ENCODE results near the gene TGIF2.
"Not testable (repeated sequence)": the region's sequence is repeated elsewhere in the genome, so short reads cannot be mapped to it uniquely, and the experiment has no call there.

The TGIF2 gene

DNA sequence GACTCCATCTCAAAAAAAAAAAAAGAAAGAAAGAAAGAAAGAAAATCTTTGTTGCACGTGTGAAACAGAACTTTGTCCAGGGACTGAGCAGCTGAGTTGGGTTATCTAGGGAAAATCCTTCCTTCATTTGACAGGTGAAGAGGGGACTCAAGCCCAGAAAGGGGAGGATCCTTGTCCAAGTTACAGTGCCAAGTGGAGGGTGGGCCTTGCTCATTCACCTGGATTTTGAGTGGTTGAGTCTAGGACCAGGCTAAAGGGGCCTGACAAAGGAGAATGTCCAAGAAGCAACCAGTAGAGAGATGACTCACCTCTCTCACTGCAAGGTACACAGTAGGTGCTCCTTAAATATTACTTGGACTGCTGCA, 2.7 kb downstream of the TGIF2 start:
- no peak for DNase-seq (ENCODE audit: extremely low read depth in 1 of 2, low read depth in 1 of 2)

DNA sequence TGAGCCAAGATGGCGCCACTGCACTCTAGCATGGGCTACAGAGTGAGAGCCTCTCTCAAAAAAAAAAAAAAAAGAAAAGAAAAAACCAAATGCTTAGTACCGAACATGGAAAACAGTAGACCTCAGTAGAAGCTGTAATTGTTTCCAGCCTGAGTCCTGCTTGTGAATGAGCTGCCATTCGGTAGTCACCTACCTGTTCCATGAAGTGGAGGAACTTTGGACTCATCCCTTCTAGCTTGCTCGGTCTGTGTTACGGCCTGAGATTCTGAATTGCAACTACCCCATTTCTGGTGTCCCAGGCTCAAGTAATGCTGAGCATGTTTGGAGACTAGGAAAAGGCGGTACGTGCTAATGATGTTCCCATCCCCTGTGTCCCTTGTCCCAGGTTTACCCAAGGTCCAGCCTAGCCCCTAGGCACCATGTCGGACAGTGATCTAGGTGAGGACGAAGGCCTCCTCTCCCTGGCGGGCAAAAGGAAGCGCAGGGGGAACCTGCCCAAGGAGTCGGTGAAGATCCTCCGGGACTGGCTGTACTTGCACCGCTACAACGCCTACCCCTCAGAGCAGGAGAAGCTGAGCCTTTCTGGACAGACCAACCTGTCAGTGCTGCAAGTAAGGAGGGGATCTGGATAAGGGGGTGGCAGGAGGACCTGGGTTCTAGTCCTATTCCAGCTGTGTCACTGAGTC, 5.1 kb downstream of the TGIF2 start:
- no peak for DNase-seq (ENCODE audit: extremely low read depth in 1 of 2, low read depth in 1 of 2)

DNA sequence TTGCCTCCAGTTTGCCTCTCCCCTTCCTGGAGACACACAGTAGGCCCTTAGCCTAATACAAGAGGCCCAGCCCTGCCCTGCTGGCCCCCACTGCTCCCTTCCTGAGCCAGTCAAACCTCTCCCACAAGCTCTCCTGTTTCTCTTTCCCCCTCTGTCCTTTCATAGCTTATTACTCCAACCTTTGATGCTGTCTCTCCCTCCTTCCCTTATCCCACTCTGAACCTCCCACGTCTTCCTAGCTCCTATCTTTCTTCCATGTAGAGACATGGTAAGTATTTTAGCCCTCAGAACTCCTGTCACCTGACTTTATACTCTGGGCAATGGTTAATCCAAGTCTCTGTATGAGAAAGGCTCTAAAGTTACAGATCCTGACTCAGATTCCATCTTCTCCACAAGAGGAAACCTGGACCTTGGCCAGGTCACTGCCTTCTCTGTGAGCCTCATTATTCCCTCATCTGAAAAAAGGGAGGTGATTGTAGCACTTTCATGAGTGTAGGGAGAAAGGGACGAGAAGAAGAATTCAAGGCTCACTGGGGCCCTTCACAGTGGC, 6.7 kb downstream of the TGIF2 start:
- no peak for DNase-seq (ENCODE audit: extremely low read depth in 1 of 2, low read depth in 1 of 2)

DNA sequence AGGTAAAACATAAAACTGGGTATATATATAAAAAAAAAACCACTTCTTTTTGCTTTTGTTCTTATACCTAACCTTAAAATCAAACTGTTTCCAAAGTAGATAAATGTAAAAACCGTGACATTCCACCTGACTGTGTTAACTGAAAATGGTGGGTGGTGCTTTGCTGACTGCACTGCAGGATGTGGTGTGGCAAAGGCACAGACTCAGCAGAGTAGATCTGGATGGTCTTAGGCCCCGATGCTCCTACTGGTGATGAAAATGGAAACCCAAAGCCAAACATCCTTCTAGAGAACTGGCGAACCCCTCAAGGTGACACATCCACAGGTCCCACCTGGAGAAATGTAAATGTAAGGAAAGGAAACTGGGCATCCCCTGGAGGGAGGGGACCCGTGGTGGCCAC, 8.9 kb downstream of the TGIF2 start:
- DNase-seq (ENCODE audit: extremely low read depth in 1 of 2, low read depth in 1 of 2), result peak in 1 of 2 donors; percentile 20

DNA sequence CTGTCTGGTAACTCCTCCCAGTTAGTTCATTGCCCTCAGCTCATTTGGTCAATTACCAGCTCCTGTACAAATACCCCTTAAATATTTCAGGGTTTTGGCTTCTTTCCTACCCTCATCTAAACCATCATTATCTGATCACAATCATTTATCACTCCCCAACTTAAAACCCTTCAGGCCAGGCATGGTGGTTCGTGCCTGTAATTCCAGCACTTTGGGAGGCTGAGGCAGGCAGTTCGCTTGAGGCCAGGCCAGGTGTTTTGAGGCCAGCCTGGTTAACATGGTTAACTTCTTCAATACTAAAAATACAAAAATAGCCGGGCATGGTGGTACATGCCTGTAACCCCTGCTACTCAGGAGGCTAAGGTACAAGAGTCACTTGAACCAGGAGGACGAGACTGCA, 9.4 kb downstream of the TGIF2 start:
- DNase-seq (ENCODE audit: extremely low read depth in 1 of 2, low read depth in 1 of 2), result no peak

DNA sequence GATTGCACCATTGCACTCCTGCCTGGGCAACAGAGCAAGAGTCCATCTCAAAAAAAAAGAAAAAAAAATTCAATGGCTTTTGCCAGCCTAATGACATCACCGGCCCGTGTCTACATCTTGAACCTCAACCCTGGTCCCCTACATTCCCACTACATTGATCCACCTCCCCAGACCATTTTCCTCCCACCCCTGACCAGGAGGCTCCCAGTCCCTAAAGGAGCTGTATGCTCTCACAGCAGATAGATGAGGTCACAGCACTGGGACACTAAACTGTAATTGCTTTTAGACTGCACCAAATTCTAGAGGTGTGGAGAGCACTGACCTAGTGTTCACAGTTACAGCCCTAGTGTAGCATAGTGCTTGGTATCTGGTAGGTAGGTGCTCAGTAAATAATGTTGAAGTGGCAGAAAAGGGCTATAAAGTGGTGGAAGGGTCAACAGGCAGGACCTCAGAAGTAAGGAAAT, 10.7 kb downstream of the TGIF2 start:
- no peak for DNase-seq (ENCODE audit: extremely low read depth in 1 of 2, low read depth in 1 of 2)

DNA sequence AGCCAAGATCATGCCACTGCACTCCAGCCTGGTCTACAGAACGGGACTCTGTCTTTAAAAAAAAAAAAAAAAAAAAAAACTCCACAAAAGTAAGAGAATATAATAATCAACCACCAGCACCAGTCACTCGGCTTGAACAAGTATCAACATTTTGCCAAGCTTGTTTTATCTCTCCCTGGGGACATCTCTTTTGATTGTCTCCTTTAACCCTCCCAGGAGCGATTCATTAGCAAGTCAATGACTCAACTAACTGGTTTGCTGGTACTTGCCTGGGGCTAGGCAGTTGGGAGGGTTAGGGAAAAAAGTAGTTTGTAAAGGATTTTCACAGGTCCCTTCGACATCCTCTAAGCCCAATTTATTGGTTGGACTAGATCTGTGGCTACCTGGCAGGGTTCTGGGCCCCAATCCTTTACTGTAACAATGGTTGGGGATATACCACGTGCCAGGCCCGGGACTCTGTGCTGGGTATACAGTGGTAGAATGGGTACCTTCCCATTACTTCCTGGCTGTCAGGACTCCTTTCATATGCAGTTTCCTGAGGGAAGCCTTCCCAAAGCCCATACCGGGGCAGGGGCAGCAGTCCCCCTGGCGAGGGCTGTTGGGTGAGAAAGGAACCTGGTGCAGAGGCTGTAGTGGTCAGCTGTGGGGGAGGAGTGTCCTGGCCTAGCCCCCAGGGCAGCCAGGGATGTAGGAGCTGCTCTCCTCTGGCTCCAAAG, 12.2 kb downstream of the TGIF2 start:
- DNase-seq (ENCODE audit: extremely low read depth in 1 of 2, low read depth in 1 of 2), result no peak

DNA sequence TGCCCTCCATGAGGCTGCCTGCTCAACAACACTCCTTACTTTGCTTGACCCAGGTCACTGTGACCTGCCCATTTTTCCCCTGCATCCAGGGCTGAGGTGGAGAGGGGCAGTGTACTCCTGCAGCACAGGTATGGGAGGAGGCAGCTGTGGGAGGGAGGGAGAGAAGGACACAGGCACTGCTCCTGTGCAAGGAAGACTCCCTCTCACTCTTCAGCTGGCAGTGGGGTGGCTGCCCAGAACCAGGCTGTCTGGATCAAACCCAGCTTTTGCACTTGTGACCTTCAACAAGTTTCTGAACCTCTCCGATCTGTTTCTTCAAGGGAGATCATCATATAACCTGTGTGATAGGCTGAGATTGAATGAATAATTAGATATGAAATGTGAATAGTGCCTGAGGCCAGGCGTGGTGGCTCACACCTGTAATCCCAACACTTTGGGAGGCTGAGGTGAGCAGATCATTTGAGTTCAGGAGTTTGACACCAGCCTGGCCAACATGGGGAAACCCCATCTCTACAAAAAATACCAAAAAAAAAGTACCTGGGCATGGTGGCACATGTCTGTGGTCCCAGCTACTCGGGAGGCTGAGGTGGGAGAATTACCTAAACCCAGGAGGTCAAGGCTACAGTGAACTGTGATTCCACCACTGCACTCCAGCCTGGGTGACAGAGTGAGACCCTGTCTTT, 14.1 kb downstream of the TGIF2 start:
- no peak for DNase-seq (ENCODE audit: extremely low read depth in 1 of 2, low read depth in 1 of 2)

DNA sequence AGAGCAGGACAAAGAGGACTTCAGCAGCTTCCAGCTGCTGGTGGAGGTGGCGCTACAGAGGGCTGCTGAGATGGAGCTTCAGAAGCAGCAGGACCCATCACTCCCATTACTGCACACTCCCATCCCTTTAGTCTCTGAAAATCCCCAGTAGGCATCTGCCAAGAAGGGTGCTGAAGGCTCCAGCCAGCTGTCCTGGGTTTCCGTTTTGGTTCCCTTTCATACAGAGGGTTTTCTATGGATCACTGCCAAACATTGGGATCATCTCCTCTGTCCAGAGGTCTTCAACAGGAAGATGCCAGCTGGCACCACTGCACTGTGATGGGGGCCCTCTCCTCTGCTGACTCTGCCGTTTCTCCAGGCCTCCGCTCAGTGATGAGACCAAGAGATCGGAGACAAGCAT, 17.9 kb downstream of the TGIF2 start:
- no peak for DNase-seq (ENCODE audit: extremely low read depth in 1 of 2, low read depth in 1 of 2)

DNA sequence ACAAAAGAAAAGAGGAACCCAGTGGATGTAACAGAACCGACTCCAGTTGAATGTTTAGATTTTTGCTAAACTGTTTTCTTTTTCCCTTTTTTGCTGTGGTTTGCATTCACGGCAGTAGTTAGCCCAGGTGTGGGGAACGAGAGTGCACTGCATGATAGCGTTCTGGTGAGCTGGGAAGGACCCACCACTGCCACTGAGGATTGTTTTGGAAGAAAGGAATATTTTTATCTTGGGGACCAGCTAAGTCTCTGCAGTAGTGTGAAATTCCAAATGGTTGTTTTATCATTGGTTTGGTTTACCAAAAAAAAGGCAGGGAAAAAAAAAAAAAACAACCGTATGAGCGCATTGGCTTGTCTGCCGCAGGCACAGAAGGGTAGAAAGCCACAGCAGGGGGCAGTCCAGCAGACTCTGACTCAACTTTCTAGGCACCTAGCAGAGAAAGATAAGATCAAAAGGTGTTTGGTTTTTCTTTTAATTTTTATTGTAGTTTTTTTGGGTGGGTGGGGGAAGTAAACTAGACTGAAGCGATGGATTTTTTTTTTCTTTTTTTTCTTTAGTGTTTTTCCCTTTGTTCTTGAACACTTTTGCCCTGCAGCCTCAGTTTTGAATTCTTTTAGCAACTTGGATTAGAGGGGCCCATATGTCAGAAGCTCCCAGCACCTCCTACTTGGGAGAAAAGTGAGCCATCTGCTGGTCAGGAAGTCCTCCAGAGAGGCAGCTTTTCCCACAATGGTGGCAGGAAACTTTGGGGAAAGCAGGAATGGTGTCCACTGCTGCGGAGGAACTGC, 18.7 kb downstream of the TGIF2 start:
- DNase-seq (ENCODE audit: extremely low read depth in 1 of 2, low read depth in 1 of 2), result peak in 1 of 2 donors; percentile 39

DNA sequence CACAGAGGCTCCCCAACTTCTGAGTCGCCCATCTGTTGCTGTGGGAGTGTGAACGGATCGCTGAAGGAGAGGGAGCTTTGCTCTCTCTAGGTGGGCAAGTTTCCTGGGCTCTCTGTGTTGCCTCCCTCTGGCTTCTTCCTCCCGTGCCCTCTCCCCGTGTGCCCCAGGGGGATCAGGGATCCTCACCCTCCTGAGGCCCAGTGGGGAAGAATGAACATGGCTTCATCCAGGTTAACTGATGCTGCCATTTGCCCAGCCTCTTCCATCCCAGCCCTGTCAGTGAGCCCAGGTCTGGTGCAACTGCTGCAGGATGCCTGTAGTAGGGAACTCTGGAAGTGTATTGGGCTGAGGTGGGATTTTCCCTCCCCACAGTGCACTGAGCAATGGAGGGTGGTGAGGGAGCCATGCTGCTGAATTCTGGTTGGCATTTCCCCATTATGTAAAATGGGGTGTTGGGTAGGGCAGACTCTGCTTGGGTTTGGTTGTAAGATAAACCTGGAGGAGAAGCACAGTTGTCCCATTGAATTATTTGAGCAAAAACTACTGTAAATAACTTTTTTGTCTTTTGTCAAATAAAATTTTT, 20.0 kb downstream of the TGIF2 start:
- DNase-seq (ENCODE audit: extremely low read depth in 1 of 2, low read depth in 1 of 2), result no peak

DNA sequence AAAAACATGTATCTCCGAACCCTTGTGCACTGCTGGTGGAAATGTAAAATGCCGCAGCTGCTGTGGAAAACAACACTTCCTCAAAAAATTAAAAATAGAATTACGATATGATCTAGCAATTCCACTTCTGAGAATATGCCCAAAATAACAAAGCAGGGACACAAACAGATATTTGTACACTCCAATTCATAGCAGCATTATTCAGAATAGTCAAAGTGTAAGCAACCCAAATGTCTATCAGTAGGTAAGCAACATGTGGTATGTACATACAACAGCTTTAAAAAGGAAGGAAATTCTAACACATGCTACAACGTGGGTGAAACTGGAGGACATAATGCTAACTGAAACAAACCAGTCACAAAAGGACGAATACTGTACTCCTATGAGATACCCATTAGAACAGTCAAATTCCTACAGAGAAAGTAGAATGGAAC, 26.5 kb downstream of the TGIF2 start:
- DNase-seq (ENCODE audit: extremely low read depth in 1 of 2, low read depth in 1 of 2), result no peak

DNA sequence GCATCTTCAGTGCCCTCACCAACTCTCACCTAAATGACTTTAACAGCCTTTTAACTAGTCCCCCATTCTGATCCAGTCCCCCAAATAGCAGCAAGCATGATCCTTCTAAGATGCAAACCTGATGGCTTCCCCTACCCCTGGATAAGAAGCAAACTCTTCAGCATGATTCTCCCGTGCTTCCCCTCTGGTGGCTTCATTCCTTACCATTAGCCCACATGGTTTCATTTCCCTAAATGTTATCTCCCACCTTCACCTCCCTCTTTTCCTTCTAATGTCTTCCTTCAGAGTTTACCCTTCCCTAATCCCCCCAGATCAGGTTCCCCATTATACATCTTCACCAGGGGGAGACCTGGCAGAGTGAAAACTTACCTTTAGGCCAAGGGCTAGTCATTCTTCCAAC, 28.1 kb downstream of the TGIF2 start:
- DNase-seq (ENCODE audit: extremely low read depth in 1 of 2, low read depth in 1 of 2), result no peak

DNA sequence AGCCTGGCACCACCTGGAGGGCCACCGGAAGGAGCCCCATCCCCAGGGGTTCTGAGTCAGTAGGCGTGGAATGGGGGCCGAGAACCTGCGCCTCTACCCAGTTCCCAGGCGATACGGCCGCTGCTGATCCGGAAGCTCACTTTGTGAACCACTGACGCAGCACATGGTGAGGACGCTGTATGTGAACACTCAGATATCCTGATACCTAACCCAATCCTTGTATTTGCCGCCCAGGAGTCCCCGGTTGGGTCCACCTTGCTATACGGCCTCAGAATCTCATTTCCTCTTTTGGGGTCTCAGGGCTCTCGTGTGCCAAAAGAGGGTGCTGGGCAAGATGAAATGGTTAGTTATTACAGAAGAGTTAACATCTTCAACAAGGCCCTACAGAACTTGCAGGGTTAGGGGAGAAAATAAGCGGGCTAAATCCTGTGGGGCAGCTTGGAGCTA, 31.6 kb downstream of the TGIF2 start:
- DNase-seq (ENCODE audit: extremely low read depth in 1 of 2, low read depth in 1 of 2), result peak in 1 of 2 donors; percentile 40

DNA sequence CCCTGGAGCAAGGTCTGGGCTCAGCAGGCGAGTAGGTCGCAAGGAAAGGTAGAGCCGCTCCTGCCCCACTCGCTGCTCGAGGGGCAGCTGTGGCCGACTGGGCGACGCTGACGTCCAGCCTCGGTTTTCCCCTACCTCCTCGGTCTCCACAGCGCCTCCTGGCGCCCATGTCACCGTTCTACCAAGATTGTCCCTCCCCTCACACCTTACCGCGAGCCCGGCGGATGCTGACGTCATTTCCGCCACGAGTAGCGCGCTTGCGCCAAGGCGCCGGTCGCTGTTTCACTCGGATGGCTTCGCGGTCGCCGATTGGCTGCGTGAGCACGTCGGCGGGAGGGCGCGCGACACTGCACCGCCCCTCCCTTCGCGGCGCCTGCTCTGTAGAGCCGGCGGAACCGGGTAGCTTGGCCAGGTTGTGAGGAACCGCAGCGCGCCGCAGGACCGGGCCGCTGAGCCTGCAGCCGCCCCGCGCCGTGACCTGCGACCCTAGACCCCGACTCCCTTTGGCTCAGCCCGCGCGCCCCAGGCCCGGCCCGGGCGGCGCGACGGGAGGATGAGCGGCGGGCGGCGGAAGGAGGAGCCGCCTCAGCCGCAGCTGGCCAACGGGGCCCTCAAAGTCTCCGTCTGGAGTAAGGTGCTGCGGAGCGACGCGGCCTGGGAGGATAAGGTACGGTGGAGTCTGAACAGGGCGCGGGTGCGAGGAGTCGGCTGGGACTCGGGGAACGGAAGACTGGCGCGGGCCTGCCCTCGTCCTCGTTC, 32.2 kb downstream of the TGIF2 start, which contains the start of gene RAB5IF:
TSS of gene RAB5IF (plus strand) at position 381 of the 759 bp plus-strand sequence. CDS start at position 554, 173 bp downstream.
- DNase-seq (ENCODE audit: extremely low read depth in 1 of 2, low read depth in 1 of 2), result peak; percentile 98 to 99

DNA sequence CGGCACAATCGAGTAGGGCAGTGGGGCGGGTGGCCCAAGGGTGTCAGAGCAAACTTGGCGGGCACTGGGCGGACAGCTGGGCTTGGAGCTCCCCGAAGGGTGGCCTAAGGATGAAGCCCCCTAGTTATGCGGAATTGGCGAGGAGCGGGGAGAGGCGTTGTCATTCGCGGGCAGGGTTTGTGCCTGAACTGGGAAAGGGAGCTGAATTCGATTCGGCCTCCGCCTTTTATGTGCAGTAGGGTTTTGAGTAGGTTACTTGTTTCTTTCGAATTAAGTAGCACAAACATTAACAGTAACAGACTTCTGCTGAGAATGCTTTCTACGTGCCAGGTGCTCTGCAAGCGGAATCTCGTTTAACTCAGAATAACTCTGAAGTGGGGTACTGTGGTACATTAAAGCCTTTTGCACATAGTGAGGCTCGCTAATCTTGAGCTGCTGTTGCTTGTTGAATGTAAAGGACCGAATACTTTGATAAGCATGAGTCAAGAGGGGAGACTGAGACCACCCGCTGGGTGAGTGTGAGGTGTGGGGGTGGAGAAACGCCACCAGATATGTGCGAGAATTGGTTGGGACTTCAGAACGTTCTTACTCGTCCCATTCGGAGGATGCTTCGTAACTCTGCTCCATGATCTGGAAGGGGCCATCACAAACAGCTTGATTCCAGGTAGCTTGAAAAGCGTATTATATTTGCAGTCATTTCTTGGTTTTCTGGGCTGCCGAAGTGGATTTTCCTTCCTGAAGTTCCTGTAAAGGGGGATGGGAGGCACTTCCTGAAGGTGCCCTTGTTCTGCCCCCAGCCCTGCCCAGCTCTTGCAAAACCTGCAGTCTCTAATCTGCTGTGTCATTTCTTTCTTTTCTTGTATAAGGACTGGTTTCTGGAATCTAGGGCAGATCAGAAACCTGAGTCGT, 33.0 kb downstream of the TGIF2 start:
- DNase-seq (ENCODE audit: extremely low read depth in 1 of 2, low read depth in 1 of 2), result no peak

DNA sequence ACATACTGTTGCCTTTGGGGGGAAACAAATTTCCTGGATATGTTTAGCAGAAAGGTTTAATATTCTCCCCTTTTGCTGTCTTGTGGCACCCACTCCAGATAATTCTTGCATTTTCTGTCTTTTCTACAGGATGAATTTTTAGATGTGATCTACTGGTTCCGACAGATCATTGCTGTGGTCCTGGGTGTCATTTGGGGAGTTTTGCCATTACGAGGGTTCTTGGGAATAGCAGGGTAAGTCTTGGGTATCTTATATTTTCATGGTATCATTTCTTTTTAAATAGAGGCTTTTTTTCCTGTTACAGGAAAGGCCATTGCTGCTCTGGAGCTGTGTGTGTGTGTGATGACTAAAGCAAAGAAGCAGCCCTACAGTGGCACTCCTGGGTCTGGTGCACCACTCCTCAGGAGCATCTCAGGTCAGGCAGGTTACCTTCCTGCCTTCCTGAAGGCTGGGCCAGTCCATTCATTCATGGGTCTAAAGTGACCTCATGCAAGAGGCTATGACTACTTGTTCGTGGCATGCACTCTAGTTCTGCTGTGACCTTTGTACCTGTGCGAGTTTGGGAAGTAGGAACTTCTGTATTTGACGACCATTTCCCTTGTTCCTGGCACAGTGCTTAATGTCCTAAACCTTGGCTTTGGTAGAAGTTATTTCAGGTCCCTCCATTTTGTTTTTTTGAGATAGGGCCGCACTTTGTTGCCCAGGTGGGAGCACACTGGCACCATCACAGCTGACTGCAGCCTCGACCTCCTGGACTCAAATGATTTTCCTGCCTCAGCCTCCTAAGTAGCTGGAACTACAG, 34.4 kb downstream of the TGIF2 start:
- no peak for DNase-seq (ENCODE audit: extremely low read depth in 1 of 2, low read depth in 1 of 2)

DNA sequence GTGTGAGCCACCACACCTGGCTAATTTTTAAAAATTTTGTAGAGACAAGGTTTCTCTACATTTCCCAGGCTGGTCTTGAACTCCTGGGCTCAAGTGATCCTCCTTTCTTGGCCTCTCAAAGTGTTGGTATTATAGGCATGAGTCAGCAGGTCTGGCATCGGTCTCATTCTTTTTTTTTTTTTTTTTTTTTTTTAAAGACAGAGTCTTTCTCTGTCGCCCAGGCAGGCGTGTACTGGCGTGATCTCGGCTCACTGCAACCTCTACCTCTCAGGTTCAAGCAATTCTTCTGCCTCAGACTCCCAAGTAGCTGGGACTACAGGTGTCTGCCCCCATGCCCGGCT, 35.0 kb downstream of the TGIF2 start:
- not testable (repeated sequence) for DNase-seq (ENCODE audit: extremely low read depth in 1 of 2, low read depth in 1 of 2)

Data from stimulated activated CD8-positive, alpha-beta memory T cell treated with anti-CD3 and anti-CD28 coated beads, Interleukin-7, amount 100 ng/mL, for 48 hours (primary cell).